HG03521 (cell line): Measurements from ENCODE around the gene IFITM1.

Experiments
- ATAC-seq: cut with Tn5 transposase; IDR thresholded peaks from one replicate; pipeline ENCODE4 v1.9.1; 2021; ENCODE audit warnings: mild to moderate bottlenecking, moderate library complexity; ENCODE audit not compliant: unreplicated experiment

Gene IFITM1

DNA sequence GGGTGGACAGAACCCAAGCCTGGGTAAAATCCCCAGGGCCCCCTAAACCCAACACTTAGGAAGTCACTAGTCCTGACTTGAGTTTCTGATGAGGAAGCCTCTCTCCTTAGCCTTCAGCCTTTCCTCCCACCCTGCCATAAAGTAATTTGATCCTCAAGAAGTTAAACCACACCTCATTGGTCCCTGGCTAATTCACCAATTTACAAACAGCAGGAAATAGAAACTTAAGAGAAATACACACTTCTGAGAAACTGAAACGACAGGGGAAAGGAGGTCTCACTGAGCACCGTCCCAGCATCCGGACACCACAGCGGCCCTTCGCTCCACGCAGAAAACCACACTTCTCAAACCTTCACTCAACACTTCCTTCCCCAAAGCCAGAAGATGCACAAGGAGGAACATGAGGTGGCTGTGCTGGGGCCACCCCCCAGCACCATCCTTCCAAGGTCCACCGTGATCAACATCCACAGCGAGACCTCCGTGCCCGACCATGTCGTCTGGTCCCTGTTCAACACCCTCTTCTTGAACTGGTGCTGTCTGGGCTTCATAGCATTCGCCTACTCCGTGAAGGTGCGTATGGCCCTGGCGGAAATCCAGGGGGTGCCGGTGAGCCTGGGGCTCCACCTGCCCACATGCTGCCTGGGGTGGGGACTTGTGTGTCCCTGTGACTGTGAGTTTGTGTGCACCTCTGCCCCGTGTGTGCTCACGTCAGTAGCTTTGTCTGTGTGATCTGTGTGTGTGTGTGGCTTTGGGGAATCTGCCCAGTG, at the start of gene IFITM1:
Gene IFITM1 (plus strand): TSS at position 254 of the 767 bp plus-strand sequence. CDS start 131 bp downstream, at position 385.
- no peak for ATAC-seq

DNA sequence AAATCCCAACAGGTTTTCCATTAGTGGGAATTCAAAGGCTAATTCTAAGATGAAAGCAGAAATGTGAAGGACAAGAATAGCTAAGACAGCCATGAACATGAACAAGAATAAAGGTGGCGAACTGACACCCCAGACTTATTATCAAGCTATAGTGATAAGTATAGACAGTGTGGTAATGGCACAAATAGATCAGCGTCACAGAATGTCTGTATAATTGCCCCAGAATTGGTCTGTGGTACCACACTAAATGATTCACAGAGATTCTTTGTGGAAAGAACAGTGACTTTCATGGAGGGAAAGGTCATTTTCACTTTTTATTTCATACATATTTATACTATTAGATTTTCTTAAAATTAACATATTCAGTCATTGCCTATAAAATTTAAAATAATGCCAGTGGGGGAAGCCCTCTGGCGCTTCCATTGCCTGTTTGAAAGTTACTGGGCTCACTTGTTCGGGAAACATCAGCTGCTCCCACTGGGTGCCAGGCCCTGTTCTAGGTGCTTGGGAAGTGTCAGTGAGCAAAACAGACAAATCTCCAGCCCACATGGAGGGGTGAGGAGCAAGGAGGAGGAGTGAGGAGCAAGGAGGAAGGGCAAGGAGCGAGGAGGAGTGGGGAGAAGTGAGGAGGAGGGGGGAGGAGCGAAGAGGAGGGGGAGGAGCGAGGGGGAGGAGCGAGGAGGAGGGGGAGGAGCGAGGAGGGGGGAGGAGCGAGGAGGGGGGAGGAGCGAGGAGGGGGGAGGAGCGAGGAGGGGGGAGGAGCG, 47.0 kb upstream of the IFITM1 start:
- no peak for ATAC-seq

DNA sequence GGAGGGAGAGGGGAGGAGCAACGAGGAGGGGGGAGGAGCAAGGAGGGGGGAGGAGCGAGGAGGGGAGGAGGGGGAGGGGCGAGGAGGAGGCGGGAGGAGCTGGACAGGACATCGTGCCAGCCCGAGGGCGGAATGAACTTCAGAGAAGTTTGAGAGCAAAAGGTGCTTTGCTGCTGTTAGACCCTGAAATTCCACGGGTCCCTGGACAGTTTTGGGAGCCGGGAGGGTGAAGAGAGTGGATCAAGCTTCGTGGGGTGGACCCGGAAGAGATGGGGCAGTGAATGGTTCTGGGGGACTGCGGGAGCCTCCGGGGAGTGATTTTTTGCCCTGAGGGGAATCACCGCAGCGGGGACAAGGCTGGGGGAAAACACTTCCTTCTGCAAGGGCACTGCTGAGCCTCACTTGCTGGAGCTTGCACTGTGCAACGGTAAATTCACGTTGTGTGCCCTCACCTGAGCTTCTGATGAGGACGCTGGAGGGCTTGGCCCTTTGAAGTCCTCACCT, 46.3 kb upstream of the IFITM1 start:
- no peak for ATAC-seq

DNA sequence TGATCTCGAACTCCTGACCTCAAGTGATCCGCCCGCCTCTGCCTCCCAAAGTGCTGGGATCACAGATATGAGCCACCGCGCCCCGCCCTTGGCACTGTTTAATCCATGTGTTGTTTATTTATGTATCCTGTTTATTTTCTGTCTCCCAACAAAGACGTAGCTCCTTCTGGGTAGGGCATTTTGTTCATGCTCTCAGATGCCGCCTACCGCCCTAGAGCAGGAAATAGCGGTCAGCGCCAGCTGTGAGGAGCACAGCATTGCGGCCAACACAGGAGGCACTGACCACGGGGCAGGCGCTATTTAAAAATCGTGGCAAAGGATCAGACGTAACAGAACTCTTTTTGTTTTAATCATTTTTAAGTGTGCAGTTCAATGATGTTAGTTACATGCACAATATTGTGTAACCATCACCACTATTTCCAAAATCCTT, 45.1 kb upstream of the IFITM1 start:
- ATAC-seq, result peak; percentile 52

DNA sequence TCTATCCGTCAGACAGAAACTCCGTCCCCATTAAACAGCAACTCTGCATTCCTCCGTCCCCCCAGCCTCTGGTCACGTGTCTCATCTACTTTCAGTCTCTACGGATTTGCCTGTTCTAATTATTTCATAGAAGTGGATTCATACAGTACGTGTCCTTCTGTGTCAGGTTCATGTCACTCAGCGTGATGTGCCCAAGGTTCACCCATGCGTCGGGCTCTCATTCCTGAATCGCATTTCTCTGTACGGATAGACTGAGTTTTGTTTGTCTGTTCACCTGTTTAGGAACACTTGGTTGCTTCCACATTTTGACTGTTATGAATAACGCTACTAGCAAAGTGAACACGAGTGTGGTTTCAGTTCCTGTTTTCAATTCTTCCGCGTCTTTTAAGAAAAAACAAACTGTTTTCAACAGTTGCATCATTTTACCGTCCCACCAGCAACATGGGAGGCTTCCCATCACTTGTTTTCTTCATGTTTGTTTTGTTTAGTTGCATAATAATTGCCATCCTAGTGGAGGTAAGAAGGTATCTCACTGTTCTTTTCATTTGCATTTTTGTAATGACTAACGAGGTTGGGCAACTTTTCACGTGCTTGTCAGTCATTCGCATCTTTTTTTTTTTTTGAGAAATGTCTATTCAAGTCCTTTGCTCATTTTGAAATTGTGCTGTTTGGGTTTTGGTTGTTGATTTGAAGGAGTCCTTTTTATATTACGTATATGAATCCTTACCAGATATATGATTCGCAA, 44.5 kb upstream of the IFITM1 start:
- peak; percentile 61 for ATAC-seq

DNA sequence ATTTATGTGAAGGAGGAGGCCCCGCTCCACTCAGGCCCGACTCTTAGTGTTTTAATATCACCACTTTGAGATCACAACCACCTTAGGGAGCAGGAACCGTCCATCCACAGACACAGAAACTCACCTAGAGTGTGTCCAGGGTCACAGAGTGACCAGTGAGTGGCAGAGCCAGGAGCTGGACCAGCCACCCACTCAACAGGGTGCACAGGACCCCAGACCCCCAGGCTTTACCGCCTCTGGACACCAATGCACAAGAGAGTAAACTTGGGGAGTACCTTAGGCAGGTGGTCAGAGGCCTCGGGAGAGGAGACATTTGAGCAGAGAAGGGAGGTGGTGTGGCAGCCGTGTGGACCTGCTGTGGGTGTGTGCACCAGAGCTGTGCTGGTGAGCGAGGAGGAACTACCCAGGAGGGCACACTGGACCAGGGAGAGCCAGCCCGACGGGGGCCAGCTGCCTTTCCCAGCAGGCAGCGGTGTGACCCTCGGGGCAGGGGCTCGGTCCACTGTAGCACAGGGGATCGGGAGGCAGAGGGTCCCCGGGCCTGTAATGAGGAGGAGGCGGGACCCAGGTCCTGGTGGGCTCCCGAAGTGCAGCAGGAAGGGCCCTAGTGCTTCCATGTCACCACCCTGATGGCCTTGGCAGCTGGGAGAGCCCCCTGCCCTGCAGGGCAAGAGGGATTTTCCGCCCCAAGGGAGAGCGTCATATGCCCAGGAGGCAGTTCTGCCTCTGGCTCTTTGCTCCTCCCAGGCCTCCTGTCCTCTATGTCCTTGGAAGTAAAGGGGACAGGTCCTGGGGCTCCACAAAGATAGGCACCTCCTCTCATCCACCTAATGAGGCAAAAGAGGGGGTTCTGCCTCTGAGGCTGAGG, 43.2 kb upstream of the IFITM1 start:
- ATAC-seq, result no peak

DNA sequence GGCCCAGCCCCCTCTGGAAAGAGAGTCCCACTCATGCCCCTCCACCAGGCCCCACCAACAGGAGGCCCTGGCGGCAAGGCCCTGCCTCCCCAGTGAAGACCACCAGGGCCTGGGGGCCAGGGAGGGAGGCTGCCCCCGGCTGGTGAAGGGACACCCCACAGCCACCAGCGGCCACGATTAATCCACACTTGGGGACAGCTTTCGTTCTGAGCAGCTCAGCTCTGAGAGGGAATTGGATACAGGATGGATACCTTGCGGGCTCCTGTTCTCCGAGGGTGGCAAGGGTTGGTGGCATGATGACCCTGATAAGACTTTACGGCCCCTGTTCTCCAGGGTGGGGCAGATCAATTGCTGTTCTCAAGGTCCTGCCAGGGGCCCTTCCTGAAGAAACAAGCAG, 42.5 kb upstream of the IFITM1 start:
- no peak for ATAC-seq

DNA sequence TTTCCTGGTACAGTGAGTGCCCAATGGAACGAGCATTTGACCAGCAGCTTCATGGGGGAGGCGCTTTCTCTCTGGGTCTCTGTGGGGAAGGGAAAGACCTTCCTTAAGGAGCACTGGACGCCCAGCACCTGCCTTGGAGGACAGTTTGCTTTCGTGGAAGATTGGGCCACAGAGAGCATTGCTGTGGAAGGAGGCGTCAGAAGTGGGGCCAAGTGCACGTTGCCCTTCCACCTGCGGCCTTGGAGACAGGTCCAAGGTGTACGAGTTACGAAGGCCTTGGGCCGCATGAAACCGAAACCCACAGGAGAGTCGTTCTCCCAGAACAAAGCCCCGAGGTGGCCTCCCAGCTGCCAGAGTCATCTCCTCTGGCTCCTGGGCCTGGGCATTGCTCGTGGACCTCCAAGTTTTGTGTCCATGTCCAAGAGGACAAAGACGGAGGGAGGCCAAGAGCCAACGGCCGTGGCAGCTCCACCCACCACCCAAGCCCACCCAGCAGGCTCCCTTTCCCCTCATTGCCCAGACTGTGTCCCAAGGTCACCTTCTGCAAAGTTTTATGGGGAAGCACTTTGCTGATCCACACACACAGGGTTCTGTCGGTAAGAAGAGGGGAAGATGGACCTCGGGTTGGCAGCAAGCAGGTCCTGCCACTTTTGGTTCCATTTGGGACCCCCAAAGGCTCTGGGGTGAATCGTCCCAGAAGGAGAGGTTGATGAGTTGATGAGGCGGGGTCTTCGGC, 41.5 kb upstream of the IFITM1 start:
- ATAC-seq, result no peak

DNA sequence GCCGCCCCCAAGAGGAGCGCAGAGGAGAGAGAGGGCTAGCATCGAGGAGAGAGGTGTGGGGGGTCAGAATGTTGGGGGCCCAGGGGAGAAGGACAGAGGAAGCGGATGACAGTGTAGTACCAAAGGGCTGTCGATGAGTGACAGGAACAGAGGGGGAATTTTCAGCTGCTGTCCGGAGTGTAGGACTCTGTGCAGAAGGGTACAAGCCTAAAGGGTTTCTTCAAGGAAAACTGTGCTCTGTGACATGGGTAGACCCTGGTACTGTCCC, 41.0 kb upstream of the IFITM1 start:
- no peak for ATAC-seq

DNA sequence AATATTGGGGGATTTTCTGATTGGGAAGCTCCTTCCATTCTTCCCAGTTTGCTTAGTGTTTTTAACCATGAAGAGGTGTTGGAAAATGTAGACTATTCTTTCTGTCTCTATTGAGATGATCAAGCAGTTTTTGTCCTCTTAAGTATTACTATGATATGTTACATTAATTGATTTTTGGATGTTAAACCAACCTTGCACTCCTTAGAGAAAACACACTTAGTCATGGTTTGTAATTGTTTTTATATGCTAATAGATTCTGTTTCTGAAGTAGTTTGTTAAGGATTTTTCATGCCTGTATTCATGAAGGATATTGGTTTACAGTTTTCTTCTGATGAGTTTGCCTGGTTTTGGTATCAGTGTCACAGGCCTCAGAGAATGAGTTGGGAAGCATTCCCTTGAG, 37.6 kb upstream of the IFITM1 start:
- ATAC-seq, result no peak

DNA sequence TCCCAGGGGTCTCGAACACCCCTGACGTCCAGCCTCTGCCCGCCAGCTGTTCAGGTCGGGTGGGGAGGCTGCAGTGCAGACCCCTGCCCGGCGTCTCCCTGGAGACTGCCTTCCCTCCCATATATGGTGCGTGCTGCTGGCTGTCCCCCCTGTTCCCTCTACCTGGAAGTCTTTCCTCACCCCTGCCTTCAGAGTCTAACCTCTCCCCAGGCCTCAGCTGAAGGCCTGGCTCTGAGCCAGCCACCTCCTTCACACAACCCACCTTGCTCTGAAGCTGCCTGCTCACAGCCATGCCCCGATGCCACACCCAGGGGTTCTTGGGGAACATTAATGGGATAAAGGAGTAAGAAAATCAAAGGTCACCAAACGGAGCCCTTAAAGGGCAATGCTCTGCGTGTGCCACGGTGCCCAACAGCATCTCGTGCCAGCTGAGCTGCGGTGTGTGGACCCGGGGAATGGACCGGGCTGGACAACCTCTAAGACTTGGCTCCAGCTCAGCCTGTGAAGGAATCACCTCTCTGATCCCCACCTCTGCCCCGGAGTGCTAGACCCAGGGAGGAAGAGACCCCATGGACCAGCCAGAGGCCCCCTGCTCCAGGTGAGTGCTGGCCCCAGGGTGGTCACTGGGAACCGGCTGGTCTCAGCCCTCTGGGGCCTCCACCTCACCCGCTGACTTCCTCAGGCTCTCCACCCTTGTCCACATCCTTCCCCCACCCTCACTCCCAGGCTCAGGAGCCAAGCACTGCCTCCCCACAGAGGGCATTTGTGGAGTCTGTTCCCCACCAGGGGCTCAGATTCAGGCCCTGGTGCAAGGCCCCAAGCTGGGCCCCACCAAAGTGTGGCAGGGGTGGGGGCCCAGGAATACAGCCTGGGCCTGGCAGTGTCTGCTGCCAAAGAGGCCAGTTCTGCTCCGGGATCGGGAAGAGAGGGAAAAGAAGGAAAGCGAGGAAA, 35.6 kb upstream of the IFITM1 start, which contains the start of gene NLRP6:
Gene NLRP6 (plus strand): TSS at position 407 of the 951 bp plus-strand sequence. CDS start 163 bp downstream, at position 570.
- ATAC-seq, result no peak

DNA sequence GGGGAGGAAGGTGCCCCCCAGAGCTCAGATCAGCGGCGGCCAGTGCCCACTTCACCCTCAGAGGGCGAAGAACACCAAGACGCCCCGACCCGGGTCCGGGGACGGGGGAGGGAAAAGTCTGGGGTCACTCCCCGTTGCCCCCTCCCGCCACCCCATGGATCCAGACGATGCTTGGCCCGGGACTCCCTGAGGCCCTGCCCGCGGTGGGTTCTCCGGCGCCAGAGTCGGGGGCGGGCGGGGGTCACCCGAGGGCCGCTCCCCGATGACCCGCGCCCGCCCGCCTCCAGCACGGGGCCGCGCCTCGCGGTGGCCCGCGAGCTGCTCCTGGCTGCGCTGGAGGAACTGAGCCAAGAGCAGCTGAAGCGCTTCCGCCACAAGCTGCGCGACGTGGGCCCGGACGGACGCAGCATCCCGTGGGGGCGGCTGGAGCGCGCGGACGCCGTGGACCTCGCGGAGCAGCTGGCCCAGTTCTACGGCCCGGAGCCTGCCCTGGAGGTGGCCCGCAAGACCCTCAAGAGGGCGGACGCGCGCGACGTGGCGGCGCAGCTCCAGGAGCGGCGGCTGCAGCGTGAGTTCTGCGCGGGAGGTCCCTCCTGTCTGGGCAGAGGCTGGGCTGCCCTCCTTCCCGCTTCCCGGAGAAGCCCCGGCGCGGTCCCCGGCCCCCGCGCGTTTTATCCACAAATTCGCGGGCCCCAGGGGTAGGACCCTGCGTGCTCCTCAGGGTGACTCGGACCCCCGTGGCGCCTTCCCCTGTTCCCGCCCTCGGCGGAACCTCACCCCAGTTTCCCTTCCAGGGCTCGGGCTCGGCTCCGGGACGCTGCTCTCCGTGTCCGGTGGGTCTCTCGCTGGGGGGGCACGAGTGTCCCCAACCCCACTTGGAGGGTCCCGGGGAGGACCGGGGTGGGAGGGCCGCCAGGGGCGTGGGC, 34.5 kb upstream of the IFITM1 start:
- no peak for ATAC-seq

DNA sequence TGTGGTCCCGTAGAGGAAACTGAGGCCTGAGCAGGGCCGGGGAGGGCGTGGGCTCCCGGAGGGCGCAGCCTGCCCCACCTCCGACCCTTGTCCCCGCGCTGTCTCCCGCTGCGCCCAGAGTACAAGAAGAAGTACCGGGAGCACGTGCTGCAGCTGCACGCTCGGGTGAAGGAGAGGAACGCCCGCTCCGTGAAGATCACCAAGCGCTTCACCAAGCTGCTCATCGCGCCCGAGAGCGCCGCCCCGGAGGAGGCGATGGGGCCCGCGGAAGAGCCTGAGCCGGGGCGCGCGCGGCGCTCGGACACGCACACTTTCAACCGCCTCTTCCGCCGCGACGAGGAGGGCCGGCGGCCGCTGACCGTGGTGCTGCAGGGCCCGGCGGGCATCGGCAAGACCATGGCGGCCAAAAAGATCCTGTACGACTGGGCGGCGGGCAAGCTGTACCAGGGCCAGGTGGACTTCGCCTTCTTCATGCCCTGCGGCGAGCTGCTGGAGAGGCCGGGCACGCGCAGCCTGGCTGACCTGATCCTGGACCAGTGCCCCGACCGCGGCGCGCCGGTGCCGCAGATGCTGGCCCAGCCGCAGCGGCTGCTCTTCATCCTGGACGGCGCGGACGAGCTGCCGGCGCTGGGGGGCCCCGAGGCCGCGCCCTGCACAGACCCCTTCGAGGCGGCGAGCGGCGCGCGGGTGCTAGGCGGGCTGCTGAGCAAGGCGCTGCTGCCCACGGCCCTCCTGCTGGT, 33.7 kb upstream of the IFITM1 start:
- ATAC-seq, result no peak

DNA sequence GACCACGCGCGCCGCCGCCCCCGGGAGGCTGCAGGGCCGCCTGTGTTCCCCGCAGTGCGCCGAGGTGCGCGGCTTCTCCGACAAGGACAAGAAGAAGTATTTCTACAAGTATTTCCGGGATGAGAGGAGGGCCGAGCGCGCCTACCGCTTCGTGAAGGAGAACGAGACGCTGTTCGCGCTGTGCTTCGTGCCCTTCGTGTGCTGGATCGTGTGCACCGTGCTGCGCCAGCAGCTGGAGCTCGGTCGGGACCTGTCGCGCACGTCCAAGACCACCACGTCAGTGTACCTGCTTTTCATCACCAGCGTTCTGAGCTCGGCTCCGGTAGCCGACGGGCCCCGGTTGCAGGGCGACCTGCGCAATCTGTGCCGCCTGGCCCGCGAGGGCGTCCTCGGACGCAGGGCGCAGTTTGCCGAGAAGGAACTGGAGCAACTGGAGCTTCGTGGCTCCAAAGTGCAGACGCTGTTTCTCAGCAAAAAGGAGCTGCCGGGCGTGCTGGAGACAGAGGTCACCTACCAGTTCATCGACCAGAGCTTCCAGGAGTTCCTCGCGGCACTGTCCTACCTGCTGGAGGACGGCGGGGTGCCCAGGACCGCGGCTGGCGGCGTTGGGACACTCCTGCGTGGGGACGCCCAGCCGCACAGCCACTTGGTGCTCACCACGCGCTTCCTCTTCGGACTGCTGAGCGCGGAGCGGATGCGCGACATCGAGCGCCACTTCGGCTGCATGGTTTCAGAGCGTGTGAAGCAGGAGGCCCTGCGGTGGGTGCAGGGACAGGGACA, 32.9 kb upstream of the IFITM1 start:
- ATAC-seq, result no peak

DNA sequence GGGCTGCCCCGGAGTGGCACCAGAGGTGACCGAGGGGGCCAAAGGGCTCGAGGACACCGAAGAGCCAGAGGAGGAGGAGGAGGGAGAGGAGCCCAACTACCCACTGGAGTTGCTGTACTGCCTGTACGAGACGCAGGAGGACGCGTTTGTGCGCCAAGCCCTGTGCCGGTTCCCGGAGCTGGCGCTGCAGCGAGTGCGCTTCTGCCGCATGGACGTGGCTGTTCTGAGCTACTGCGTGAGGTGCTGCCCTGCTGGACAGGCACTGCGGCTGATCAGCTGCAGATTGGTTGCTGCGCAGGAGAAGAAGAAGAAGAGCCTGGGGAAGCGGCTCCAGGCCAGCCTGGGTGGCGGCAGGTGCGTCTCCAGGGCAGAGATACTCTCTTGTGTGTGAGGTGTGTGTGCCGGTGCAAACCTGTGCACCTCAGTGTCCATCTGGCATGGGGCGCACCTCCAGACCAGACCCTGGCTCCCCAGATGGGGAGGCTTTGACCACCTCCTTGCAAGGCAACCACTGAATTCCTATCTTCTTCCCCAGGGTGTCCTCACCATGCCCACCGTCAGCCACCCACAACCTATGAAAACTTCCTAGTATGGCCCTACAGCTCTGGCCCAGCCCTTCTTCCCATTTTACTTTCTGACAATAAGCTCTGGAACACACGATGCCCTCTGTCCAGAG, 32.2 kb upstream of the IFITM1 start:
- ATAC-seq, result no peak

DNA sequence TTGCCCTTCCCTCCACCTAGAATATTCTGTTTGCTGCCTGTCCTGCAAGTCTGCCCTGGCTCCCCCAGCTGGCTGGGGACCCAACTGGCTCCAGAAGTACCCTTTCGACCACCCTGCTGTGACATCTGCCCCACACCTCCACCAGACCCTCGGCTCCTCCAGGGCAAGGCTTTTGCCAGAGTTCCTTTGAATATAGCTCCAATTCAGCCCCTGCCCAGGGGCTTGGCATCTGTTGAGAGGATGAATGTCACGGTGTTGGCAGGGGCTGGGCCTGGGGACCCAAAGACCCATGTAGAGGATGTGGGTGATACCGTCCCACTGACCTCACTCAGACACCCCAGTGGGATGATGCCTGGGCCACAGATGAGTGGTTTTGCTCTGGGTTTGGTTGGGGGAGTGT, 31.7 kb upstream of the IFITM1 start:
- no peak for ATAC-seq
